ENCODE measurements around the gene SYT9. TPM values are rescaled to one million over a fixed set of nuclear protein-coding genes. Genes with fewer than 3 reads are reported as not detected.

The SYT9 gene
- total and polyA plus RNA-seq, 2 donors (not counting 1 experiment from before 2014, with no cell fraction given) = not detected

DNA sequence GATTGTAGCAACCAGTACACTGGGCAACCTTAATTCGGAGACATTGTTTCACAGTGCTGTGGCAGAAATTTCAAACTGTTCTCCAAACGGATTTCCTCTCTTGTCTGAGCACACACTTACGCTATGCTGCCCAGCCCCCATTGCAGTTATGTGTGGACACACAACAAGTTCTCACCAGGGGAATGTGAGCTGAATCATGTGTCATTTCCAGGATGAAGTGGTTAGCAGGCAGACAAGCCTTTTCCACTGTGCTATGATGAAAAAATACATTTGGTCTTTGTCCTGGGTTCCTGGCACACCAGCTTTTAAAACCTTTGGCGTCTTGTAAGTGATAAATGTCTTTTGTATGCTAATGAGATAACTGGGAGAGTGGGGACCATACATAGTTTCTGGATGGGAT lies 46.9 kb upstream of the SYT9 start:
- DNase-seq (no peak), ATAC-seq (ENCODE audit: low read depth) (no peak)
- ChIA-PET CTCF (no interaction called here), POLR2A (no interaction called here)
- TF ChIP-seq EZH2 (IDR thresholded peaks at IDR 0.05; ENCODE audit: borderline replicate concordance, insufficient read depth, low read depth, low read length, poor library complexity, severe bottlenecking) = no peak
- TF ChIP-seq, protein P1, sequence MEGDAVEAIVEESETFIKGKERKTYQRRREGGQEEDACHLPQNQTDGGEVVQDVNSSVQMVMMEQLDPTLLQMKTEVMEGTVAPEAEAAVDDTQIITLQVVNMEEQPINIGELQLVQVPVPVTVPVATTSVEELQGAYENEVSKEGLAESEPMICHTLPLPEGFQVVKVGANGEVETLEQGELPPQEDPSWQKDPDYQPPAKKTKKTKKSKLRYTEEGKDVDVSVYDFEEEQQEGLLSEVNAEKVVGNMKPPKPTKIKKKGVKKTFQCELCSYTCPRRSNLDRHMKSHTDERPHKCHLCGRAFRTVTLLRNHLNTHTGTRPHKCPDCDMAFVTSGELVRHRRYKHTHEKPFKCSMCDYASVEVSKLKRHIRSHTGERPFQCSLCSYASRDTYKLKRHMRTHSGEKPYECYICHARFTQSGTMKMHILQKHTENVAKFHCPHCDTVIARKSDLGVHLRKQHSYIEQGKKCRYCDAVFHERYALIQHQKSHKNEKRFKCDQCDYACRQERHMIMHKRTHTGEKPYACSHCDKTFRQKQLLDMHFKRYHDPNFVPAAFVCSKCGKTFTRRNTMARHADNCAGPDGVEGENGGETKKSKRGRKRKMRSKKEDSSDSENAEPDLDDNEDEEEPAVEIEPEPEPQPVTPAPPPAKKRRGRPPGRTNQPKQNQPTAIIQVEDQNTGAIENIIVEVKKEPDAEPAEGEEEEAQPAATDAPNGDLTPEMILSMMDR (IDR thresholded peaks at IDR 0.05) = no peak
- no peaks in the 10 kb centered on the region for H3K4me1 Mint-ChIP-seq
- no peak overlapping the region for H3K27ac Mint-ChIP-seq
- H3K4me3 Mint-ChIP-seq = no peak overlapping the region
- Histone ChIP-seq H3K27me3 (replicated peaks in 1 of 4; ENCODE audit: control extremely low read depth in 1 of 4, control insufficient read depth in 3 of 4, insufficient read depth in 4 of 4, low read length in 3 of 4) (peaks cover 0 to 2% (median 0%) of the 10 kb centered on the region in 4 experiments), H3K9me3 (ENCODE audit: control extremely low read depth in 1 of 3, control insufficient read depth in 2 of 3, insufficient read depth in 1 of 3, low read length in 2 of 3) (no peaks in the 10 kb centered on the region), H4K20me1 (ENCODE audit: control insufficient read depth, insufficient read depth, low read length, poor library complexity, severe bottlenecking) (no peaks in the 10 kb centered on the region), H3K9ac (ENCODE audit: low read length) (no peak overlapping the region), H3K36me3 (replicated peaks in 1 of 2; ENCODE audit: control extremely low read depth in 1 of 2, control insufficient read depth in 1 of 2, extremely low read depth in 1 of 2, insufficient read depth in 2 of 2, low read length in 1 of 2) (no peaks in the 10 kb centered on the region), H3K79me2 (ENCODE audit: control insufficient read depth, insufficient read depth, low read length) (no peaks in the 10 kb centered on the region), H3K27ac (ENCODE audit: low read length in 2 of 2) (no peak overlapping the region), H3K4me3 (ENCODE audit: control extremely low read depth in 1 of 5, extremely low read depth in 1 of 5, insufficient read depth in 1 of 5, low read depth in 2 of 5, low read length in 4 of 5) (no peak overlapping the region), H3K4me1 (ENCODE audit: control insufficient read depth in 2 of 2, insufficient read depth in 2 of 2, low read length in 2 of 2) (no peaks in the 10 kb centered on the region), H3K4me2 (replicated peaks; ENCODE audit: low read depth, low read length, poor library complexity, severe bottlenecking) (no peak overlapping the region), H2AFZ (ENCODE audit: insufficient read depth, low read depth, low read length, poor library complexity, severe bottlenecking) (no peak overlapping the region)
- H3K9me3 Mint-ChIP-seq (ENCODE audit: insufficient read depth) = no peaks in the 10 kb centered on the region
- WGBS (ENCODE audit: insufficient coverage) = 25% methylated on average over 4 of the region's 4 CpGs
- intact Hi-C loops (cut with micrococcal nuclease) = no loop called here
- peaks cover 29% of the 10 kb centered on the region for H3K27me3 Mint-ChIP-seq

- Histone ChIP-seq H4K20me1 (ENCODE audit: control insufficient read depth, insufficient read depth, low read length, poor library complexity, severe bottlenecking) (no peaks in the 10 kb centered on the region), H3K4me3 (ENCODE audit: control extremely low read depth in 1 of 5, extremely low read depth in 1 of 5, insufficient read depth in 1 of 5, low read depth in 2 of 5, low read length in 4 of 5) (no peak overlapping the region), H3K4me1 (ENCODE audit: control insufficient read depth in 2 of 2, insufficient read depth in 2 of 2, low read length in 2 of 2) (no peaks in the 10 kb centered on the region), H3K36me3 (replicated peaks in 1 of 2; ENCODE audit: control extremely low read depth in 1 of 2, control insufficient read depth in 1 of 2, extremely low read depth in 1 of 2, insufficient read depth in 2 of 2, low read length in 1 of 2) (no peaks in the 10 kb centered on the region), H3K4me2 (replicated peaks; ENCODE audit: low read depth, low read length, poor library complexity, severe bottlenecking) (no peak overlapping the region), H3K27ac (ENCODE audit: low read length in 2 of 2) (no peak overlapping the region), H3K9me3 (ENCODE audit: control extremely low read depth in 1 of 3, control insufficient read depth in 2 of 3, insufficient read depth in 1 of 3, low read length in 2 of 3) (no peaks in the 10 kb centered on the region), H3K79me2 (ENCODE audit: control insufficient read depth, insufficient read depth, low read length) (no peaks in the 10 kb centered on the region), H2AFZ (ENCODE audit: insufficient read depth, low read depth, low read length, poor library complexity, severe bottlenecking) (no peak overlapping the region), H3K9ac (ENCODE audit: low read length) (no peak overlapping the region), H3K27me3 (replicated peaks in 1 of 4; ENCODE audit: control extremely low read depth in 1 of 4, control insufficient read depth in 3 of 4, insufficient read depth in 4 of 4, low read length in 3 of 4) (peaks cover 0 to 2% (median 1%) of the 10 kb centered on the region in 4 experiments)
- POLR2A ChIA-PET = no interaction called here
- peaks cover 40% of the 10 kb centered on the region for H3K27me3 Mint-ChIP-seq
- H3K4me1 Mint-ChIP-seq = no peaks in the 10 kb centered on the region
- no peak overlapping the region for H3K27ac Mint-ChIP-seq
- CTCF ChIA-PET = no interaction called here
- no peaks in the 10 kb centered on the region for H3K9me3 Mint-ChIP-seq (ENCODE audit: insufficient read depth)
- TF ChIP-seq, protein P1 (IDR thresholded peaks at IDR 0.05) = no peak
- no peak for TF ChIP-seq EZH2 (IDR thresholded peaks at IDR 0.05; ENCODE audit: borderline replicate concordance, insufficient read depth, low read depth, low read length, poor library complexity, severe bottlenecking)
- intact Hi-C loops (cut with micrococcal nuclease) = no loop called here
- DNase-seq (no peak), ATAC-seq (ENCODE audit: low read depth) (no peak)
- WGBS (ENCODE audit: insufficient coverage) = 96% methylated on average over 5 of the region's 7 CpGs
- H3K4me3 Mint-ChIP-seq = no peak overlapping the region
Measured at GRCh38 chr11:7208391-7208790, 43.3 kb upstream of the SYT9 start.

Measured in B cell (primary cell).